Heart right ventricle (tissue), 16 donors: ENCODE data around the gene TP63. TPM values are rescaled to one million over a fixed set of nuclear protein-coding genes. Genes with fewer than 3 reads are reported as not detected.

Source experiments
- ATAC-seq, 8 donors: fragments of 200-7000 bp; cut with Tn5 transposase; one replicate each; pipeline ENCODE4 v1.9.1; 2020; ENCODE audit warnings: mild to moderate bottlenecking in 8 of 8, moderate library complexity in 8 of 8, moderate number of reproducible peaks in 1 of 8
- DNase-seq, 2 donors: peaks; one replicate each; pipeline ENCODE4 v3.0.0-alpha.2; 2020
- H3K27ac ChIP-seq, 10 donors: fragments of 200-600 bp; sonication (generic) in 2 of 10; one replicate each; pipeline versions ENCODE4 v1.5.0 to v1.8.0; 2020 to 2022; ENCODE audit warnings: mild to moderate bottlenecking in 3 of 10
- H3K27me3 ChIP-seq, 7 donors: fragments of 200-600 bp; one replicate each; pipeline ENCODE4 v1.8.0; 2021 to 2022; ENCODE audit warnings: mild to moderate bottlenecking in 2 of 7
- H3K36me3 ChIP-seq, 9 donors: fragments of 200-600 bp; sonication (generic) in 1 of 9; one replicate each; pipeline versions ENCODE4 v1.5.0 to v1.8.0; 2020 to 2022; ENCODE audit warnings: mild to moderate bottlenecking in 2 of 9
- H3K4me1 ChIP-seq, 9 donors: fragments of 200-600 bp; sonication (generic) in 1 of 9; one replicate each; pipeline versions ENCODE4 v1.5.0 to v1.8.0; 2020 to 2022; ENCODE audit warnings: mild to moderate bottlenecking in 4 of 9
- H3K4me3 ChIP-seq, 10 donors: fragments of 200-600 bp; sonication (generic) in 2 of 10; one replicate each; pipeline versions ENCODE4 v1.5.0 to v1.8.0; 2020 to 2022; ENCODE audit warnings: mild to moderate bottlenecking in 7 of 10, moderate library complexity in 2 of 10
- H3K9me3 ChIP-seq, 11 donors: fragments of 200-600 bp in 10 of 11; sonication (generic) in 2 of 11; one replicate each; pipeline versions ENCODE4 v1.5.0 to v1.8.0; 2013 to 2022; ENCODE audit warnings: mild to moderate bottlenecking in 2 of 11, control low read depth in 1 of 11, moderate library complexity in 1 of 11
- WGBS, 2 donors: extraction: QIAGEN DNeasy Blood & Tissue Kit; methylation state at CpG; one replicate each; pipeline ENCODE4 v1.1.7; 2013; ENCODE audit warnings: inconsistent platforms in 1 of 2; 5-methylcytosine and 5-hydroxymethylcytosine counted together
- intact Hi-C, 10 donors: fragments of 100-400 bp; cut with DNase I; formaldehyde crosslinking; loops; one replicate each; pipeline versions ENCODE4 v1.11.1 to v1.14.2; 2022
- polyA plus RNA-seq, 2 donors: library from polyadenylated mRNA; stranded (reverse); fragments of 200-250 nt; gene quantifications; one replicate each; pipeline ENCODE4 v1.2.3, GENCODE V29; 2013
- total RNA-seq, 10 donors: library from RNA; stranded (reverse); fragmentation: NEBNext Ultra II Directional in 3 of 10; extraction: Animal tissue kit (Norgen Biotek cat#: 25700) in 3 of 10; gene quantifications; one replicate each; pipeline versions ENCODE4 v1.2.1 to v1.2.4, GENCODE V29; 2021 to 2023
- TF ChIP-seq, protein P1 (sequence below), 9 donors: fragments of 200-600 bp; sonication (generic) in 2 of 9; IDR thresholded peaks; one replicate each; pipeline versions ENCODE4 v1.5.0 to v1.8.0; 2021 to 2022; ENCODE audit warnings: antibody characterized with exemption in 9 of 9, mild to moderate bottlenecking in 5 of 9, moderate library complexity in 1 of 9
- donor health status: Arrhythmogenic right ventricular cardiomyopathy.
- donor health status: ischemic (EF 13 %, LVEDD 7.1; RV severe dilation, severe dysfunction).
- donor health status: healthy with polysubstance abuse.
- donor health status: DM: no; HTN: yes; CAD: no.
- donor health status: DM: no; HTN: no; CAD: no.
- donor health status: ischemic (EF 25% LVEDD 6.9; RV normal size, moderate dysfunction).
- donor health status: ischemic (EF 25% LVEDD 5.7; RV mildly dilated, moderate dysfunction).
- donor health status: healthy.
- donor health status: DM: yes; HTN: yes; CAD: no.
- donor health status: Ischemic cardiomyopathy.
- donor health status: ischemic (EF 35%, LVEDD 5.7; RV mildly dilated, moderate dysfunction).
- donor health status: nonischemic (EF 11% LVEDD 7.7; RV severe dilation, severe dysfunction).
- donor health status: DM: yes; HTN: yes; CAD: no.
- donor health status: PGD.
- donor health status: ischemic (EF 29% LVEDD 5.4; RV normal size, mild dysfunction).
- donor health status: nonischemic (EF 23%, LVEDD 6.1; RV moderate dilation, normal function).

The TP63 gene
- total and polyA plus RNA-seq, 12 donors = 0.07 to 1.5 (median 0.49) TPM

DNA sequence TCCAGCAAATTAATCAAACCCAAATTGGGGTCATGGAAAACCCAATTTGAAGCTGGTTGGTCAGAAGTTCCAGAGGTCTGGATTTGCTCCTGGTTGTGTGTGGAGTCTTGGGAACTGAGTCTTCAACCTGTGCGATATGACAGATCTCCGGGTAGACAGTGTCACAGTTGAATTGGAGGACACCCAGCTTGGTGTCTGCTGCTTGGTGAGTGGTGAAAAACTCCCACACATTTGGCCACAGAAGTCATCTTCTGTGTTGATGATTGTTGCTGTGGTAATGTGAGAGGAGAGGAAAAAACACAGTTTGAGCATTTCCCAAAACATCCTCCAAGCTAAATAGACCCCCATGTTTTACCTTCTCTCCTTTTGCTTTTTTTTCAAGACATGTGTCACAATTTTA is 218.1 kb downstream of the TP63 start:
- H3K27me3 ChIP-seq = no peaks in the 10 kb centered on the region
- no peak for ATAC-seq
- no peak overlapping the region for H3K4me3 ChIP-seq
- no peak overlapping the region for H3K27ac ChIP-seq
- 27 to 28% methylated on average over 2 of the region's 2 CpGs for WGBS, 2 donors
- H3K9me3 ChIP-seq = no peaks in the 10 kb centered on the region
- TF ChIP-seq, protein P1, sequence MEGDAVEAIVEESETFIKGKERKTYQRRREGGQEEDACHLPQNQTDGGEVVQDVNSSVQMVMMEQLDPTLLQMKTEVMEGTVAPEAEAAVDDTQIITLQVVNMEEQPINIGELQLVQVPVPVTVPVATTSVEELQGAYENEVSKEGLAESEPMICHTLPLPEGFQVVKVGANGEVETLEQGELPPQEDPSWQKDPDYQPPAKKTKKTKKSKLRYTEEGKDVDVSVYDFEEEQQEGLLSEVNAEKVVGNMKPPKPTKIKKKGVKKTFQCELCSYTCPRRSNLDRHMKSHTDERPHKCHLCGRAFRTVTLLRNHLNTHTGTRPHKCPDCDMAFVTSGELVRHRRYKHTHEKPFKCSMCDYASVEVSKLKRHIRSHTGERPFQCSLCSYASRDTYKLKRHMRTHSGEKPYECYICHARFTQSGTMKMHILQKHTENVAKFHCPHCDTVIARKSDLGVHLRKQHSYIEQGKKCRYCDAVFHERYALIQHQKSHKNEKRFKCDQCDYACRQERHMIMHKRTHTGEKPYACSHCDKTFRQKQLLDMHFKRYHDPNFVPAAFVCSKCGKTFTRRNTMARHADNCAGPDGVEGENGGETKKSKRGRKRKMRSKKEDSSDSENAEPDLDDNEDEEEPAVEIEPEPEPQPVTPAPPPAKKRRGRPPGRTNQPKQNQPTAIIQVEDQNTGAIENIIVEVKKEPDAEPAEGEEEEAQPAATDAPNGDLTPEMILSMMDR (IDR thresholded peaks at IDR 0.05) = no peak
- intact Hi-C loops = no loop called here
- peaks cover 0 to 6% (median 0%) of the 10 kb centered on the region in 9 donors for H3K4me1 ChIP-seq
- DNase-seq = no peak
- H3K36me3 ChIP-seq = no peaks in the 10 kb centered on the region

DNA sequence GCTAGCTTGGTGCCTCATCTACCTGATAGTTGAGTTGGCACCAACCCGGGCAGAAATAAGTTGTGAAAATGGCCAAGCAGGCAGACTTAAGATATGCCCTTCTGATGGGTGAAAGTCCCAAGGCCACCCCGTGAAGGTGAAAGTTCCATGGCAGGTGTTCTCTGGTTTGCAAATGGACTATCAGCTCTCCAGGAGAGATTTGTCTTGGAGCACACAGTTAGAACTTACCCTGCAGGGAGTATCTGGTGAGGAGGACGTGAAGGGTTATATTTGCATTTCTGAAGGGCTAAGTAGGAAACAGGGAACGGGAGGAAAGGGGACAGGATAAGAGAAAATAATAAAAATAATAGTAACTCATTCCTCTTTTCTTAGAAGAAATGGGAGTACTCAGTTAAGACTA is 220.5 kb downstream of the TP63 start:
- no peaks in the 10 kb centered on the region for H3K9me3 ChIP-seq
- peaks cover 0 to 3% (median 0%) of the 10 kb centered on the region in 9 donors for H3K4me1 ChIP-seq
- no peak for DNase-seq
- ATAC-seq = no peak
- H3K27ac ChIP-seq = no peak overlapping the region
- intact Hi-C loops = no loop called here
- H3K36me3 ChIP-seq = no peaks in the 10 kb centered on the region
- no peak overlapping the region for H3K4me3 ChIP-seq
- 78 to 80% methylated on average over 4 of the region's 4 CpGs for WGBS, 2 donors
- H3K27me3 ChIP-seq = no peaks in the 10 kb centered on the region
- TF ChIP-seq, protein P1 (IDR thresholded peaks at IDR 0.05) = no peak

DNA sequence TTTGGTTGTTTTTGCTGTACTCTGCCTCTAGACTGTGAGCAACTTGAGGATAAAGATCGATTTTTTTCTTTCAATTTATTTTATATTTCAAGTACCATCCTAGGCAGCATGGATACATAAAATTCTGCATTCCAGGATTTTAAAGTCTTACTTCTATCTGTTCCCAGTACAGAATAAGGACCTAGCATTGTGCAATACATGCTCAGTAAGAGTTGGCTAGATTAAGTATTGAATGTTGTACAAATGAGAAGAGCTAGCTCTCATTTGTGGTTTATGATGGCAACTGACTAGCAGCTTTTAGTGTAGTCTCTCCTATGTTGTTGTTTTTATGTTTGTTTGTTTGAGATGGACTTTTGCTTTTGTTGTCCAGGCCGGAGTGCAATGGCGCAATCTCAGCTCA is 222.7 kb downstream of the TP63 start:
- intact Hi-C loops = no loop called here
- DNase-seq (no peak), ATAC-seq (no peak)
- TF ChIP-seq, protein P1 (IDR thresholded peaks at IDR 0.05) = no peak
- Histone ChIP-seq H3K36me3 (no peaks in the 10 kb centered on the region), H3K9me3 (peaks cover 0 to 5% (median 0%) of the 10 kb centered on the region in 11 donors), H3K27ac (no peak overlapping the region), H3K4me3 (no peak overlapping the region), H3K27me3 (no peaks in the 10 kb centered on the region), H3K4me1 (peaks cover 0 to 3% (median 0%) of the 10 kb centered on the region in 9 donors)
- 96 to 98% methylated on average over 3 of the region's 3 CpGs for WGBS, 2 donors

DNA sequence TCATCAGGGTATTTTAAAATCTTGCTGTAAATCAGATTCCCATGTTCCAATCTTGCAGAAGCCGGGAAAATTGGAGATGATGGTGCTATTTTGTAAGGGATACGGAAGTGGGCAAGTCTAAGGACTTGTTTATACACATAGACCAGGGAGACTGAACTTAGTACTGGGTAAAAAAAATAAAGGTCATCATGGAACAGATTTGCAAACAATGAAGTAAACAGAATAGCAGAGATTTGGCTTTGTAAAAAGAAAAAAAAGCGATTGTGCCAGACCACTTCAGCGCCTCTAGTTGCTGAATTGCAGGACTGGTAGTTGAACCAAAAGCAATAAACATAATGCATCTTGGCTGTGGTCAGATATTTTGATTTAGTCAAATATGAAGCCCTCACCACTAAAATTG is 229.1 kb downstream of the TP63 start:
- Histone ChIP-seq H3K4me3 (no peak overlapping the region), H3K9me3 (peaks cover 0 to 5% (median 0%) of the 10 kb centered on the region in 11 donors), H3K27me3 (no peaks in the 10 kb centered on the region), H3K36me3 (no peaks in the 10 kb centered on the region), H3K27ac (no peak overlapping the region), H3K4me1 (peaks cover 0 to 12% (median 4%) of the 10 kb centered on the region in 9 donors)
- TF ChIP-seq, protein P1 (IDR thresholded peaks at IDR 0.05) = no peak
- intact Hi-C loops = no loop called here
- 90 to 91% methylated on average over 4 of the region's 4 CpGs for WGBS, 2 donors
- no peak for DNase-seq
- ATAC-seq = no peak
